22Rv1 (cell line): ENCODE results near the gene IPO7.

ENCODE experiments used
- ZFX ChIP-seq: fragments of 450-650 bp; IDR thresholded peaks from 2 replicates; pipeline ENCODE4 v1.6.1; 2017; ENCODE audit warnings: antibody characterized with exemption, borderline replicate concordance
- TF ChIP-seq, protein P1 (sequence below): fragments of 450-650 bp; IDR thresholded peaks from 2 replicates; pipeline ENCODE4 v1.5.1; 2017; ENCODE audit warnings: mild to moderate bottlenecking

- TF ChIP-seq, protein P1, sequence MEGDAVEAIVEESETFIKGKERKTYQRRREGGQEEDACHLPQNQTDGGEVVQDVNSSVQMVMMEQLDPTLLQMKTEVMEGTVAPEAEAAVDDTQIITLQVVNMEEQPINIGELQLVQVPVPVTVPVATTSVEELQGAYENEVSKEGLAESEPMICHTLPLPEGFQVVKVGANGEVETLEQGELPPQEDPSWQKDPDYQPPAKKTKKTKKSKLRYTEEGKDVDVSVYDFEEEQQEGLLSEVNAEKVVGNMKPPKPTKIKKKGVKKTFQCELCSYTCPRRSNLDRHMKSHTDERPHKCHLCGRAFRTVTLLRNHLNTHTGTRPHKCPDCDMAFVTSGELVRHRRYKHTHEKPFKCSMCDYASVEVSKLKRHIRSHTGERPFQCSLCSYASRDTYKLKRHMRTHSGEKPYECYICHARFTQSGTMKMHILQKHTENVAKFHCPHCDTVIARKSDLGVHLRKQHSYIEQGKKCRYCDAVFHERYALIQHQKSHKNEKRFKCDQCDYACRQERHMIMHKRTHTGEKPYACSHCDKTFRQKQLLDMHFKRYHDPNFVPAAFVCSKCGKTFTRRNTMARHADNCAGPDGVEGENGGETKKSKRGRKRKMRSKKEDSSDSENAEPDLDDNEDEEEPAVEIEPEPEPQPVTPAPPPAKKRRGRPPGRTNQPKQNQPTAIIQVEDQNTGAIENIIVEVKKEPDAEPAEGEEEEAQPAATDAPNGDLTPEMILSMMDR: no peak
- no peak for TF ChIP-seq ZFX
Measured at GRCh38 chr11:9347100-9347499, 37.4 kb upstream of the IPO7 start.
